DOHH2 (cell line): Measurements from ENCODE around the gene ELAVL1.

Experiments
- H3F3A ChIP-seq: fragments of 200-600 bp; sonication (generic), shearing (Covaris generic); 2 replicates; pipeline ENCODE4 v1.6.0; 2016; ENCODE audit warnings: antibody characterized with exemption, mild to moderate bottlenecking; ENCODE audit not compliant: control insufficient read depth, insufficient read depth
- H3K27ac ChIP-seq: fragments of 200-600 bp; sonication (generic); 2 replicates; pipeline ENCODE4 v1.5.1; 2014; ENCODE audit warnings: low read depth, mild to moderate bottlenecking, low read length, moderate library complexity
- H3K27me3 ChIP-seq: fragments of 200-600 bp; sonication (generic); 2 replicates; pipeline ENCODE4 v1.6.1; 2014; ENCODE audit warnings: mild to moderate bottlenecking, low read length, mixed read lengths; ENCODE audit not compliant: control insufficient read depth
- H3K36me3 ChIP-seq: fragments of 200-600 bp; sonication (generic); 2 replicates; pipeline ENCODE4 v1.6.1; 2014; ENCODE audit warnings: mild to moderate bottlenecking, low read length, moderate library complexity, mixed read lengths; ENCODE audit not compliant: control insufficient read depth
- H3K4me1 ChIP-seq: fragments of 200-600 bp; sonication (generic); 2 replicates; pipeline ENCODE4 v1.6.1; 2014; ENCODE audit warnings: mild to moderate bottlenecking, low read length, mixed read lengths; ENCODE audit not compliant: control insufficient read depth
- H3K4me2 ChIP-seq: fragments of 200-600 bp; sonication (generic); 2 replicates; pipeline ENCODE4 v1.6.0; 2014; ENCODE audit warnings: mild to moderate bottlenecking, low read length, moderate library complexity
- H3K4me3 ChIP-seq: fragments of 200-600 bp; sonication (generic); 2 replicates; pipeline ENCODE4 v1.5.1; 2014; ENCODE audit warnings: mild to moderate bottlenecking, low read length, mixed read lengths
- H3K79me2 ChIP-seq: fragments of 200-600 bp; sonication (generic); 2 replicates; pipeline ENCODE4 v1.6.1; 2014; ENCODE audit warnings: mild to moderate bottlenecking, low read length, mixed read lengths; ENCODE audit not compliant: control insufficient read depth
- H3K9me2 ChIP-seq: fragments of 200-600 bp; sonication (generic); replicated peaks from 2 replicates; pipeline ENCODE4 v1.6.1; 2014; ENCODE audit warnings: mild to moderate bottlenecking, low read length, mixed read lengths; ENCODE audit not compliant: control insufficient read depth
- H3K9me3 ChIP-seq: fragments of 200-600 bp; sonication (generic); 2 replicates; pipeline ENCODE4 v1.6.1; 2014; ENCODE audit warnings: antibody characterized with exemption, low read length, mixed read lengths; ENCODE audit not compliant: control insufficient read depth, insufficient read depth
- H4K20me1 ChIP-seq: fragments of 200-600 bp; sonication (generic); 2 replicates; pipeline ENCODE4 v1.6.0; 2014; ENCODE audit warnings: low read depth, mild to moderate bottlenecking, antibody characterized with exemption, low read length, moderate library complexity; ENCODE audit not compliant: control insufficient read depth, insufficient read depth
- CTCF ChIP-seq: fragments of 200-600 bp; sonication (generic); IDR thresholded peaks from one replicate; pipeline ENCODE4 v1.5.1; 2014; ENCODE audit warnings: antibody characterized with exemption, mild to moderate bottlenecking, low read depth, low read length; ENCODE audit not compliant: poor library complexity, severe bottlenecking
- EZH2phosphoT487 ChIP-seq: fragments of 200-600 bp; sonication (generic); IDR thresholded peaks from 2 replicates; pipeline ENCODE4 v1.6.1; 2017; ENCODE audit warnings: borderline replicate concordance, mild to moderate bottlenecking, antibody characterized with exemption, low read length, moderate library complexity, mixed read lengths

ELAVL1 gene

DNA sequence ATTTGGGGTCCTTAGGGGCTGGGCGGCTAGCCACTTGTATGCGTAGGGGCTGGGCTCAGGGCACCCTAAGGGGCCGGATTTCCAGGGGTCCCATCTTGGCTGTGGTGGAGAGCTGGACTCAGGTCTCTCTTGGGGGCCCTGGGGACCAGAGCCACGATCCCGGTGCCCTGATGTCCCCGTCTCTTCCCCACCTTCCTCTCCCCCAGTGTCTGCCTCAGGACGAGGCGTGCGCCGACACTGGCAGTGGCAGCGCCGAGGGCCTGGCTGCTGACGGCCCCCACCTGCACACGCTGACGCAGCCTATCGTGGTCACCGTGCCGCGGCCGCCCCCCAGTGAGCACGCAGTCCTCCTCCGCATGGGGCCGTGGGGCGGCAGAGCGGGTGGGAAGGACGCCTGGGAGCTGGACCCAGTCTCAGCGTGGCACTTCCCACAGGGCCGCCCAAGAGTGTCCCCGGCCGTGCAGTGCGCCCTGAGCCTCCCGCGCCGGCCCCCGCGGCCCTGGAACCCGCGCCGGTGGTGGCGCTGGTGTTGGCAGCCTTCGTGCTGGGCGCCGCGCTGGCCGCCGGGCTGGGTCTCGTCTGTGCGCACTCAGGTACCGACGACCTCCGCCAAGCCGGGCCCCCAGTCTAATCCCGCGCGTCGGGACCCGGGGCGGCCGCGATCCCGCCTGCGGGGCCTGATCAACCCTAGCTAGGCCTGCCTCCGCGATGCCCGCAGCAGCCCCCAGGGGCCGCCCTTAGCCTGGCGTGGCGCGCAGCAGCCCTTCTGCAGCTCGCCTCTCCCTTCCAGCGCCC lies 88.0 kb downstream of the ELAVL1 start:
- TF ChIP-seq EZH2phosphoT487 (no peak), CTCF (peak; percentile 45)
- Histone ChIP-seq H3K4me1 (peaks cover 47% of the 10 kb centered on the region), H3K27ac (no peak overlapping the region), H3K36me3 (0 out of 2 replicates have a peak, but pooled peaks cover under 1% of the 10 kb centered on the region), H3K27me3 (peaks cover 41% of the 10 kb centered on the region), H3K9me3 (no peaks in the 10 kb centered on the region), H3K79me2 (no peaks in the 10 kb centered on the region), H4K20me1 (peaks cover 4% of the 10 kb centered on the region; the same call in 1 of the 2 replicates), H3K9me2 (no peaks in the 10 kb centered on the region), H3K4me2 (peak overlapping the region; percentile 58), H3K4me3 (peak overlapping the region; percentile 47), H3F3A (peaks cover 2% of the 10 kb centered on the region; the same call in 1 of the 2 replicates)

DNA sequence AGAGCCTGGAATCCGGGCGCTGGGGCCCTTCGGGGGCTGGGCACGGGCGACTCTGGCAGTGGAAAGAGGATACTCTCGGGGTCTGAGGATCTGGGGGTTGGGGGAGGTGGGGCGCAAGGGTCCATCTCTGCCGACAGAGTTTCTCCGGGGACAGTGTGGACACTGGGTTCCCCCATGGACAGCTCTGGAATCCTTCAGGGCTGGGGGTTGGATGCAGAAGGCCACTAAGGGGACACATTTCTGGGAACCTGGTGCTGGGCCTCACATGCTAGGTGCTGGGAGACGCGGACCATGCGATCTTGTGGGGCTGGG lies 88.5 kb downstream of the ELAVL1 start:
- peaks cover 2% of the 10 kb centered on the region; the same call in 1 of the 2 replicates for H3F3A ChIP-seq
- H3K79me2 ChIP-seq = no peaks in the 10 kb centered on the region
- peak overlapping the region; percentile 58 for H3K4me2 ChIP-seq
- H3K9me3 ChIP-seq = no peaks in the 10 kb centered on the region
- peaks cover 3% of the 10 kb centered on the region; the same call in 1 of the 2 replicates for H3K36me3 ChIP-seq
- peaks cover 4% of the 10 kb centered on the region; the same call in 1 of the 2 replicates for H4K20me1 ChIP-seq
- no peak overlapping the region for H3K27ac ChIP-seq
- H3K4me3 ChIP-seq = peak overlapping the region; percentile 47
- TF ChIP-seq EZH2phosphoT487 (no peak), CTCF (no peak)
- H3K9me2 ChIP-seq = no peaks in the 10 kb centered on the region
- H3K4me1 ChIP-seq = peaks cover 47% of the 10 kb centered on the region
- H3K27me3 ChIP-seq = peaks cover 41% of the 10 kb centered on the region

- no peak overlapping the region for H3K27ac ChIP-seq
- H4K20me1 ChIP-seq = peaks cover 3% of the 10 kb centered on the region; the same call in 1 of the 2 replicates
Observed at GRCh38 chr19:7916103-7916954, 89.1 kb downstream of the ELAVL1 start.

More at GRCh38 chr19:7916103-7916954, 89.1 kb downstream of the ELAVL1 start:
- Histone ChIP-seq H3K9me3 (no peaks in the 10 kb centered on the region), H3K27me3 (peaks cover 41% of the 10 kb centered on the region), H3K79me2 (no peaks in the 10 kb centered on the region), H3F3A (peaks cover 2% of the 10 kb centered on the region; the same call in 1 of the 2 replicates), H3K4me2 (peak overlapping the region; percentile 58), H3K4me1 (peaks cover 43% of the 10 kb centered on the region), H3K4me3 (peak overlapping the region; percentile 47), H3K9me2 (no peaks in the 10 kb centered on the region), H3K36me3 (peaks cover 9% of the 10 kb centered on the region)
- TF ChIP-seq EZH2phosphoT487 = peak; percentile 8; the same call in 1 of the 2 replicates
- no peak for TF ChIP-seq CTCF
